Vagina (tissue), 2 donors: ENCODE measurements around the gene SMCO1.

Source experiments
- POLR2A ChIP-seq, 2 donors: fragments of 450-650 bp; IDR thresholded peaks; one replicate each; pipeline ENCODE4 v1.6.1; 2017; ENCODE audit warnings: antibody characterized with exemption in 2 of 2, mild to moderate bottlenecking in 2 of 2, moderate library complexity in 2 of 2
- POLR2AphosphoS5 ChIP-seq, 2 donors: sonication (generic); formaldehyde crosslinking; IDR thresholded peaks; one replicate each; pipeline ENCODE4 v1.9.0; 2017; ENCODE audit warnings: antibody characterized with exemption in 2 of 2, mild to moderate bottlenecking in 2 of 2, low read depth in 1 of 2; ENCODE audit not compliant: insufficient read depth in 1 of 2
- TF ChIP-seq, protein P1 (sequence below), 3 experiments: fragments of 450-650 bp in 2 of 3; fragments of 200-600 bp in 1 of 3; sonication (generic) in 1 of 3; IDR thresholded peaks; one replicate each; pipeline ENCODE4 v1.5.1; 2017 to 2019; ENCODE audit warnings: antibody characterized with exemption in 3 of 3, mild to moderate bottlenecking in 2 of 3, moderate library complexity in 2 of 3

GRCh38 chr3:196477678-196478077 lies 37.5 kb downstream of the SMCO1 start:
- no peak for TF ChIP-seq POLR2A (IDR thresholded peaks at IDR 0.05)
- TF ChIP-seq POLR2AphosphoS5 (IDR thresholded peaks at IDR 0.05; ENCODE audit: insufficient read depth in 1 of 2, low read depth in 1 of 2): no peak
- TF ChIP-seq, protein P1, sequence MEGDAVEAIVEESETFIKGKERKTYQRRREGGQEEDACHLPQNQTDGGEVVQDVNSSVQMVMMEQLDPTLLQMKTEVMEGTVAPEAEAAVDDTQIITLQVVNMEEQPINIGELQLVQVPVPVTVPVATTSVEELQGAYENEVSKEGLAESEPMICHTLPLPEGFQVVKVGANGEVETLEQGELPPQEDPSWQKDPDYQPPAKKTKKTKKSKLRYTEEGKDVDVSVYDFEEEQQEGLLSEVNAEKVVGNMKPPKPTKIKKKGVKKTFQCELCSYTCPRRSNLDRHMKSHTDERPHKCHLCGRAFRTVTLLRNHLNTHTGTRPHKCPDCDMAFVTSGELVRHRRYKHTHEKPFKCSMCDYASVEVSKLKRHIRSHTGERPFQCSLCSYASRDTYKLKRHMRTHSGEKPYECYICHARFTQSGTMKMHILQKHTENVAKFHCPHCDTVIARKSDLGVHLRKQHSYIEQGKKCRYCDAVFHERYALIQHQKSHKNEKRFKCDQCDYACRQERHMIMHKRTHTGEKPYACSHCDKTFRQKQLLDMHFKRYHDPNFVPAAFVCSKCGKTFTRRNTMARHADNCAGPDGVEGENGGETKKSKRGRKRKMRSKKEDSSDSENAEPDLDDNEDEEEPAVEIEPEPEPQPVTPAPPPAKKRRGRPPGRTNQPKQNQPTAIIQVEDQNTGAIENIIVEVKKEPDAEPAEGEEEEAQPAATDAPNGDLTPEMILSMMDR (IDR thresholded peaks at IDR 0.05): no peak
